ENCODE results near the gene GPR85.

DNA sequence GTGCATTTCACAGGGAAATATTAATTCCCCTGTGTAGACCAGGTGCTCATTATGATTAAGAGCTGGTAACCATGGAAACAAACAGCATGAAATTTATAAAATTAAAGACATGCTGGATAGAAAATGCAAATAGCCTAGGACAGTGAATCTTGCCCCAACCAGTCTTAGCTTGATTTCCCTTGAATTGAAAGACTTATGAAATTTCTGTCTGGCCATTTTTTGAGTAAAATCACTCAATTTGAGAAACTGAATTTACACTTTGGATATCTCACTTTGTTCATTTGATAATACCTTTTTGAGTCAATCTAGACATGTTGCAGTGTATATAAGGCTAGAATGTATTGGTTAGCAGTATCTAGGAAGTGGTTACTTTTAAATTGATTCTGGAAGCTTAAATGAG is 36.1 kb upstream of the GPR85 start:
- TF ChIP-seq CTCF (IDR thresholded peaks at IDR 0.05; ENCODE audit: extremely low read depth in 1 of 2, insufficient read depth in 1 of 2, low read depth in 1 of 2, low read length in 2 of 2) (no peak), GATA2 (IDR thresholded peaks at IDR 0.05; ENCODE audit: insufficient read depth, insufficient read length, low read depth, low read length) (no peak), POLR2AphosphoS5 (IDR thresholded peaks at IDR 0.05; ENCODE audit: insufficient read depth, low read depth, low read length) (no peak), MAX (IDR thresholded peaks at IDR 0.05; ENCODE audit: insufficient read depth, insufficient read length) (no peak), POLR2A (IDR thresholded peaks at IDR 0.05; ENCODE audit: low read depth, low read length) (no peak), EZH2 (IDR thresholded peaks at IDR 0.05; ENCODE audit: borderline replicate concordance, low read depth, low read length, severe bottlenecking) (no peak)
